Upper lobe of left lung (tissue), 6 donors: ENCODE results near the gene MAP10. TPM values are rescaled to one million over a fixed set of nuclear protein-coding genes. Genes with fewer than 3 reads are reported as not detected.
A peak's percentile ranks its signal among the peaks of the same experiment; 100 is the strongest.
"Not testable (repeated sequence)": the region's sequence is repeated elsewhere in the genome, so short reads cannot be mapped to it uniquely, and the experiment has no call there.

Experiments used
- ATAC-seq, 2 donors: fragments of 200-7000 bp; cut with Tn5 transposase; one replicate each; pipeline ENCODE4 v1.9.1; 2022; ENCODE audit warnings: mild to moderate bottlenecking in 2 of 2, moderate library complexity in 2 of 2; ENCODE audit not compliant: low FRiP score in 2 of 2
- DNase-seq, 2 donors: peaks; one replicate each; pipeline ENCODE4 v3.0.0-alpha.2; 2019 to 2020
- H3K27ac ChIP-seq, 4 donors: fragments of 200-600 bp; sonication (generic); one replicate each; pipeline ENCODE4 v1.5.1; 2016 to 2019
- H3K27me3 ChIP-seq, 4 donors: fragments of 200-600 bp; sonication (generic); one replicate each; pipeline ENCODE4 v1.5.1; 2017 to 2019
- H3K36me3 ChIP-seq, 4 donors: fragments of 200-600 bp; sonication (generic); one replicate each; pipeline ENCODE4 v1.5.1; 2016 to 2019
- H3K4me1 ChIP-seq, 4 donors: fragments of 200-600 bp; sonication (generic); one replicate each; pipeline ENCODE4 v1.5.1; 2018 to 2019
- H3K4me3 ChIP-seq, 4 donors: fragments of 200-600 bp; sonication (generic); one replicate each; pipeline ENCODE4 v1.5.1; 2017 to 2019; ENCODE audit warnings: mild to moderate bottlenecking in 2 of 4, moderate library complexity in 1 of 4
- H3K9me3 ChIP-seq, 4 donors: fragments of 200-600 bp; sonication (generic); one replicate each; pipeline ENCODE4 v1.5.1; 2018 to 2019
- CTCF ChIP-seq, 6 experiments: fragments of 450-650 bp in 4 of 6; fragments of 200-600 bp in 2 of 6; sonication (generic) in 2 of 6; IDR thresholded peaks; one replicate each; pipeline ENCODE4 v1.5.1; 2016 to 2019; ENCODE audit warnings: antibody characterized with exemption in 6 of 6
- EP300 ChIP-seq, 4 donors: sonication (generic); formaldehyde crosslinking; IDR thresholded peaks; one replicate each; pipeline ENCODE4 v1.5.1; 2017; ENCODE audit warnings: antibody characterized with exemption in 4 of 4, control low read depth in 2 of 4
- POLR2A ChIP-seq, 4 donors: fragments of 450-650 bp; IDR thresholded peaks; one replicate each; pipeline ENCODE4 v1.5.1; 2016 to 2017; ENCODE audit warnings: antibody characterized with exemption in 4 of 4, mild to moderate bottlenecking in 2 of 4
- POLR2AphosphoS5 ChIP-seq, 2 donors: sonication (generic); formaldehyde crosslinking; IDR thresholded peaks; one replicate each; pipeline ENCODE4 v1.5.1; 2017; ENCODE audit warnings: antibody characterized with exemption in 2 of 2
- WGBS, 2 donors: methylation state at CpG; one replicate each; pipeline ENCODE4 v1.1.5; 2017 to 2018; 5-methylcytosine and 5-hydroxymethylcytosine counted together
- total RNA-seq, 6 donors: library from RNA; depleted of rRNA in 4 of 6; stranded (reverse); fragments of >200 nt in 4 of 6; gene quantifications; one replicate each; pipeline versions ENCODE4 v1.1.0 to v1.2.1, GENCODE V29; 2016 to 2021
- donor health status: DM: no; HTN: no; CAD: no; lungs with moderate emphysema.
- donor health status: DM: no; HTN: yes; CAD: no; lungs with severe emphysema.

Gene MAP10
- total RNA-seq, 6 donors from 2014 or later = 0.78 to 4.2 (median 1.9) TPM

- no peaks in the 10 kb centered on the region for H3K4me1 ChIP-seq
- H3K27me3 ChIP-seq = no peaks in the 10 kb centered on the region
- no peak overlapping the region for H3K27ac ChIP-seq
- WGBS, 2 donors = 94 to 98% methylated on average over 5 to 9 of the region's 9 CpGs
- no peak for ATAC-seq
- TF ChIP-seq POLR2A (IDR thresholded peaks at IDR 0.05) = no peak
- TF ChIP-seq EP300 (IDR thresholded peaks at IDR 0.05) = no peak
- no peak for TF ChIP-seq CTCF (IDR thresholded peaks at IDR 0.05)
- TF ChIP-seq POLR2AphosphoS5 (IDR thresholded peaks at IDR 0.05) = no peak
- peak in 1 of 2 donors; percentile 26 for DNase-seq
- H3K9me3 ChIP-seq = no peaks in the 10 kb centered on the region
- no peak overlapping the region for H3K4me3 ChIP-seq
- no peaks in the 10 kb centered on the region for H3K36me3 ChIP-seq
These were observed 31.5 kb upstream of the MAP10 start for GRCh38 chr1:232773752-232774151.

GRCh38 chr1:232776526-232777106, 28.6 kb upstream of the MAP10 start:
- WGBS, 2 donors = 60 to 63% methylated on average over 3 of the region's 3 CpGs
- no peaks in the 10 kb centered on the region for H3K36me3 ChIP-seq
- H3K27ac ChIP-seq = no peak overlapping the region
- H3K4me1 ChIP-seq = no peaks in the 10 kb centered on the region
- H3K27me3 ChIP-seq = no peaks in the 10 kb centered on the region
- H3K9me3 ChIP-seq = no peaks in the 10 kb centered on the region
- TF ChIP-seq POLR2AphosphoS5 (IDR thresholded peaks at IDR 0.05) (no peak), CTCF (IDR thresholded peaks at IDR 0.05) (no peak), EP300 (IDR thresholded peaks at IDR 0.05) (no peak), POLR2A (IDR thresholded peaks at IDR 0.05) (no peak)
- no peak for DNase-seq
- no peak overlapping the region for H3K4me3 ChIP-seq
- no peak for ATAC-seq

GRCh38 chr1:232780354-232780753, 24.9 kb upstream of the MAP10 start:
- 94 to 98% methylated on average over 9 of the region's 9 CpGs for WGBS, 2 donors
- H3K36me3 ChIP-seq = no peaks in the 10 kb centered on the region

GRCh38 chr1:232784794-232785193, 20.4 kb upstream of the MAP10 start:
- no peaks in the 10 kb centered on the region for H3K9me3 ChIP-seq
- no peak overlapping the region for H3K4me3 ChIP-seq
- no peaks in the 10 kb centered on the region for H3K4me1 ChIP-seq
- no peak overlapping the region for H3K27ac ChIP-seq
- H3K27me3 ChIP-seq = no peaks in the 10 kb centered on the region
- H3K36me3 ChIP-seq = no peaks in the 10 kb centered on the region
- DNase-seq (no peak), ATAC-seq (no peak)
- WGBS, 2 donors = 95% methylated on average over 6 to 7 of the region's 7 CpGs
- TF ChIP-seq CTCF (IDR thresholded peaks at IDR 0.05) (no peak), EP300 (IDR thresholded peaks at IDR 0.05) (no peak), POLR2AphosphoS5 (IDR thresholded peaks at IDR 0.05) (no peak), POLR2A (IDR thresholded peaks at IDR 0.05) (no peak)

More at GRCh38 chr1:232780354-232780753, 24.9 kb upstream of the MAP10 start:
- no peaks in the 10 kb centered on the region for H3K4me1 ChIP-seq
- DNase-seq = no peak
- no peak overlapping the region for H3K4me3 ChIP-seq
- no peaks in the 10 kb centered on the region for H3K27me3 ChIP-seq
- no peak for TF ChIP-seq POLR2A (IDR thresholded peaks at IDR 0.05)
- no peak for ATAC-seq
- no peak overlapping the region for H3K27ac ChIP-seq
- no peaks in the 10 kb centered on the region for H3K9me3 ChIP-seq

- DNase-seq, H3K36me3 ChIP-seq, ATAC-seq, H3K9me3 ChIP-seq, H3K4me1 ChIP-seq, H3K4me3 ChIP-seq, H3K27me3 ChIP-seq, H3K27ac ChIP-seq: not testable (repeated sequence)
- 100% methylated on average over 1 of the region's 1 CpG for WGBS, 2 donors
These were observed 19.6 kb upstream of the MAP10 start for GRCh38 chr1:232785630-232786029.

- H3K4me1 ChIP-seq = no peaks in the 10 kb centered on the region
- no peaks in the 10 kb centered on the region for H3K9me3 ChIP-seq
- no peaks in the 10 kb centered on the region for H3K27me3 ChIP-seq
- DNase-seq (no peak), ATAC-seq (no peak)
- no peak for TF ChIP-seq EP300 (IDR thresholded peaks at IDR 0.05)
- no peak for TF ChIP-seq CTCF (IDR thresholded peaks at IDR 0.05)
- TF ChIP-seq POLR2A (IDR thresholded peaks at IDR 0.05) = no peak
- TF ChIP-seq POLR2AphosphoS5 (IDR thresholded peaks at IDR 0.05) = no peak
- H3K4me3 ChIP-seq = no peak overlapping the region
- 64 to 72% methylated on average over 7 of the region's 7 CpGs for WGBS, 2 donors
- H3K36me3 ChIP-seq = no peaks in the 10 kb centered on the region
- no peak overlapping the region for H3K27ac ChIP-seq
These were observed 18.3 kb upstream of the MAP10 start for GRCh38 chr1:232786845-232787455.
